ENCODE data around the gene RPS6KA1.

DNA sequence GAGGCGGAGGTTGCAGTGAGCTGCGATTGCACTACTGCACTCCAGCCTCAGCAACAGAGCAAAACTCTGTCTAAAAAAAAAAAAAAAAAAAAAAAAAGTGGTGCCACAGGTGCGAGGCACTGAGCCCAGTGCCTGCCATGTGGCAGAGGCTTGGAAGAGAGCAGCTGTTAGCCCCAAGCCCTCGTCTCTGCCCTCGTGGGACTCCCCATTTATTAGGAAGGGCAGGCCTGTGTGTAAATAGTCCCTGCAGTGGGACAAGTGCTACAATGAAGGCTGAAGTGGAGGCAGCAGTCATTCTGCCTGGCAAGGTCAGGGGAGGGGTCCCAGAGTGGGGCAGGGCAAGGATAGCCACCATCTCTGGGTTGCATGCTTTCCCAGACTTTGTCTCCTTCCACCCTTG, 6.5 kb downstream of the RPS6KA1 start:
- no peak for TF ChIP-seq CTCF (conservative IDR thresholded peaks at IDR 0.05; ENCODE audit: low read length)
- TF ChIP-seq EZH2phosphoT487 (IDR thresholded peaks at IDR 0.05; ENCODE audit: borderline replicate concordance, low read depth, low read length), result no peak
